H9 (cell line): ENCODE results near the gene MEF2C. TPM values are rescaled to one million over a fixed set of nuclear protein-coding genes. Genes with fewer than 3 reads are reported as not detected.

ENCODE experiments used
- DNase-seq: peaks from one replicate; pipeline ENCODE4 v3.0.0-alpha.2; 2017
- H2AFZ ChIP-seq: one replicate; pipeline ENCODE4 v1.6.1; 2013; ENCODE audit warnings: mild to moderate bottlenecking, low read length, control low read depth, moderate library complexity
- H2AK5ac ChIP-seq: 2 replicates; pipeline ENCODE4 v1.6.1; 2013; ENCODE audit warnings: low read length, control low read depth, mixed read lengths; ENCODE audit not compliant: insufficient read length
- H2BK120ac ChIP-seq: one replicate; pipeline ENCODE4 v1.6.1; 2013; ENCODE audit warnings: low read depth, mild to moderate bottlenecking, low read length, control low read depth, inconsistent platforms; ENCODE audit not compliant: poor library complexity, severe bottlenecking
- H2BK12ac ChIP-seq: 2 replicates; pipeline ENCODE4 v1.6.1; 2013; ENCODE audit warnings: low read length, control low read depth, mixed read lengths, low read depth; ENCODE audit not compliant: insufficient read length
- H2BK15ac ChIP-seq: 2 replicates; pipeline ENCODE4 v1.6.1; 2013; ENCODE audit warnings: low read depth, low read length, control low read depth
- H2BK20ac ChIP-seq: one replicate; pipeline ENCODE4 v1.6.1; 2013; ENCODE audit warnings: low read depth, mild to moderate bottlenecking, low read length, control low read depth, inconsistent platforms; ENCODE audit not compliant: poor library complexity, severe bottlenecking
- H2BK5ac ChIP-seq: 2 replicates; pipeline ENCODE4 v1.6.1; 2013; ENCODE audit warnings: low read length, control low read depth, mixed read lengths; ENCODE audit not compliant: insufficient read length
- H3K14ac ChIP-seq: 2 replicates; pipeline ENCODE4 v1.6.1; 2013; ENCODE audit warnings: low read length, control low read depth; ENCODE audit not compliant: insufficient read depth
- H3K18ac ChIP-seq: 2 replicates; pipeline ENCODE4 v1.6.1; 2013; ENCODE audit warnings: low read depth, mild to moderate bottlenecking, mixed read lengths, low read length, control low read depth; ENCODE audit not compliant: insufficient read length
- H3K23ac ChIP-seq: 2 replicates; pipeline ENCODE4 v1.6.1; 2013; ENCODE audit warnings: low read length, control low read depth, mixed read lengths, low read depth; ENCODE audit not compliant: insufficient read length
- H3K23me2 ChIP-seq: 2 replicates; pipeline ENCODE4 v1.6.1; 2013; ENCODE audit warnings: low read depth, mild to moderate bottlenecking, mixed read lengths, low read length, control low read depth; ENCODE audit not compliant: insufficient read length, poor library complexity, severe bottlenecking
- H3K27ac ChIP-seq: 2 replicates; pipeline ENCODE4 v1.5.1; 2013; ENCODE audit warnings: low read length, control low read depth, mixed read lengths, low read depth; ENCODE audit not compliant: insufficient read length
- H3K27me3 ChIP-seq: 2 replicates; pipeline ENCODE4 v1.6.1; 2013; ENCODE audit warnings: low read length, control low read depth, inconsistent platforms; ENCODE audit not compliant: insufficient read depth
- H3K4ac ChIP-seq: 2 replicates; pipeline ENCODE4 v1.6.1; 2013; ENCODE audit warnings: low read depth, mild to moderate bottlenecking, control low read depth, inconsistent platforms, low read length, moderate library complexity
- H3K4me1 ChIP-seq: 2 replicates; pipeline ENCODE4 v1.6.1; 2013; ENCODE audit warnings: low read length, control low read depth, inconsistent platforms; ENCODE audit not compliant: insufficient read depth
- H3K4me2 ChIP-seq: 2 replicates; pipeline ENCODE4 v1.6.1; 2013; ENCODE audit warnings: low read length, control low read depth, mixed read lengths; ENCODE audit not compliant: insufficient read length, insufficient read depth
- H3K56ac ChIP-seq: 2 replicates; pipeline ENCODE4 v1.6.1; 2013; ENCODE audit warnings: low read depth, mild to moderate bottlenecking, mixed read lengths, low read length, control low read depth; ENCODE audit not compliant: insufficient read length
- H3K79me1 ChIP-seq: 2 replicates; pipeline ENCODE4 v1.6.1; 2013; ENCODE audit warnings: low read depth, mild to moderate bottlenecking, moderate library complexity, low read length, control low read depth, inconsistent platforms; ENCODE audit not compliant: insufficient read depth, poor library complexity, severe bottlenecking
- H3K79me2 ChIP-seq: 2 replicates; pipeline ENCODE4 v1.6.1; 2013; ENCODE audit warnings: low read length, control low read depth, inconsistent platforms; ENCODE audit not compliant: insufficient read depth
- H3K9ac ChIP-seq: 2 replicates; pipeline ENCODE4 v1.6.1; 2013; ENCODE audit warnings: low read length, control low read depth, mixed read lengths; ENCODE audit not compliant: insufficient read length; ENCODE audit errors: extremely low read depth
- H3K9me3 ChIP-seq: one replicate; pipeline ENCODE4 v1.6.1; 2013; ENCODE audit warnings: low read depth, low read length, inconsistent platforms; ENCODE audit not compliant: control insufficient read depth
- H3T11ph ChIP-seq: one replicate; pipeline ENCODE4 v1.6.1; 2013; ENCODE audit warnings: mild to moderate bottlenecking, low read length, control low read depth, inconsistent platforms
- H4K20me1 ChIP-seq: one replicate; pipeline ENCODE4 v1.6.1; 2013; ENCODE audit not compliant: control insufficient read depth, insufficient read length, insufficient read depth
- H4K5ac ChIP-seq: 2 replicates; pipeline ENCODE4 v1.6.1; 2013; ENCODE audit warnings: low read depth, mild to moderate bottlenecking, mixed read lengths, low read length, control low read depth; ENCODE audit not compliant: insufficient read length
- H4K8ac ChIP-seq: replicated peaks from 2 replicates; pipeline ENCODE4 v1.6.1; 2013; ENCODE audit warnings: low read length, control low read depth, mixed read lengths, low read depth; ENCODE audit not compliant: insufficient read length
- H4K91ac ChIP-seq: 2 replicates; pipeline ENCODE4 v1.6.1; 2013; ENCODE audit warnings: low read depth, mild to moderate bottlenecking, moderate library complexity, mixed read lengths, low read length, control low read depth; ENCODE audit not compliant: insufficient read length
- H3K27ac Mint-ChIP-seq, 3 experiments: 2 replicates in 2 of 3; 3 replicates in 1 of 3; pipeline ENCODE4 v1.8.0; 2020 to 2021; ENCODE audit warnings: mixed read lengths in 3 of 3, mild to moderate bottlenecking in 1 of 3, moderate library complexity in 1 of 3
- H3K27me3 Mint-ChIP-seq: 2 replicates; pipeline ENCODE4 v1.8.0; 2021; ENCODE audit warnings: low read depth, mild to moderate bottlenecking, moderate library complexity, mixed read lengths
- H3K36me3 Mint-ChIP-seq, 3 experiments: 2 replicates in 2 of 3; 3 replicates in 1 of 3; pipeline ENCODE4 v1.8.0; 2020 to 2021; ENCODE audit warnings: low read depth in 3 of 3, mixed read lengths in 3 of 3; ENCODE audit not compliant: insufficient read depth in 1 of 3
- H3K4me1 Mint-ChIP-seq, 2 experiments: 2 replicates each; pipeline ENCODE4 v1.8.0; 2020; ENCODE audit warnings: mixed read lengths in 2 of 2
- H3K4me3 Mint-ChIP-seq, 2 experiments: 2 replicates in 1 of 2; 3 replicates in 1 of 2; pipeline ENCODE4 v1.8.0; 2020 to 2021; ENCODE audit warnings: mild to moderate bottlenecking in 2 of 2, mixed read lengths in 2 of 2, moderate library complexity in 1 of 2
- H3K9me3 Mint-ChIP-seq, 2 experiments: 2 replicates in 1 of 2; 3 replicates in 1 of 2; pipeline ENCODE4 v1.8.0; 2020; ENCODE audit warnings: mild to moderate bottlenecking in 2 of 2, mixed read lengths in 2 of 2, moderate library complexity in 1 of 2
- CTCF ChIP-seq: fragments of 200-600 bp; sonication (generic); conservative IDR thresholded peaks from 3 replicates; pipeline ENCODE4 v1.8.0; 2021; ENCODE audit warnings: antibody characterized with exemption, mild to moderate bottlenecking
- WGBS: extraction: QIAGEN DNeasy Blood & Tissue Kit; methylation state at CpG from one replicate; pipeline ENCODE4 v1.1.7; 2013; ENCODE audit warnings: missing lambda C conversion rate, low lambda C conversion rate, mixed read lengths; ENCODE audit not compliant: insufficient read length; ENCODE audit errors: extremely low coverage; 5-methylcytosine and 5-hydroxymethylcytosine counted together
- total RNA-seq: library from RNA; stranded (reverse); gene quantifications from 2 replicates; pipeline ENCODE4 v1.2.1, GENCODE V29; 2021

Gene MEF2C
- total RNA-seq, 1 experiment from 2014 or later = 0.11 TPM

- H3T11ph ChIP-seq = no peak overlapping the region
- Mint-ChIP-seq H3K9me3 (peaks cover 4 to 10% of the 10 kb centered on the region in 2 experiments; a peak in 3 of 5 replicates), H3K27me3 (peaks cover 99% of the 10 kb centered on the region), H3K4me1 (peaks cover 29 to 59% of the 10 kb centered on the region in 2 experiments), H3K36me3 (no peaks in the 10 kb centered on the region), H3K4me3 (peak overlapping the region in 1 of 2 experiments; percentile 82; a peak in 2 of 5 replicates), H3K27ac (no peak overlapping the region)
- no peak overlapping the region for H4K8ac ChIP-seq
- H3K18ac ChIP-seq = no peak overlapping the region
- H2BK12ac ChIP-seq = no peak overlapping the region
- no peak overlapping the region for H3K14ac ChIP-seq
- peak overlapping the region; percentile 53 for H3K4me2 ChIP-seq
- no peak overlapping the region for H2AK5ac ChIP-seq
- no CpG with 5 or more reads among the region's 5 CpGs for WGBS
- no peak overlapping the region for H4K5ac ChIP-seq
- no peak overlapping the region for H4K91ac ChIP-seq
- no peak overlapping the region for H3K23ac ChIP-seq
- no peak overlapping the region for H3K4ac ChIP-seq
- no peaks in the 10 kb centered on the region for H3K9me3 ChIP-seq
- no peaks in the 10 kb centered on the region for H3K79me2 ChIP-seq
- DNase-seq = no peak
- H3K9ac ChIP-seq = no peak overlapping the region
- H2BK120ac ChIP-seq = no peak overlapping the region
- no peak overlapping the region for H2BK5ac ChIP-seq
- H3K79me1 ChIP-seq = no peaks in the 10 kb centered on the region
- peaks cover 86% of the 10 kb centered on the region for H3K27me3 ChIP-seq
- H2BK20ac ChIP-seq = no peak overlapping the region
- no peak overlapping the region for H3K56ac ChIP-seq
- no peak for TF ChIP-seq CTCF
- peaks cover 22% of the 10 kb centered on the region for H3K23me2 ChIP-seq
- no peak overlapping the region for H2AFZ ChIP-seq
- no peak overlapping the region for H3K27ac ChIP-seq
- H3K4me1 ChIP-seq = no peaks in the 10 kb centered on the region
- H4K20me1 ChIP-seq = no peaks in the 10 kb centered on the region
- H2BK15ac ChIP-seq = no peak overlapping the region
Measured at GRCh38 chr5:88682881-88683361, 200.1 kb downstream of the MEF2C start.
